IPS-20b (cell line): ENCODE results near the gene DOK3.

Experiments
- H3K27ac ChIP-seq: one replicate; pipeline ENCODE4 v1.5.1; 2013; ENCODE audit warnings: low read length
- H3K27me3 ChIP-seq: 2 replicates; pipeline ENCODE4 v1.6.1; 2013; ENCODE audit warnings: mild to moderate bottlenecking, low read length, inconsistent platforms; ENCODE audit not compliant: insufficient read depth
- H3K36me3 ChIP-seq: 2 replicates; pipeline ENCODE4 v1.6.1; 2013; ENCODE audit warnings: low read depth, mild to moderate bottlenecking, inconsistent platforms, low read length, moderate library complexity; ENCODE audit not compliant: insufficient read depth
- H3K4me1 ChIP-seq: 2 replicates; pipeline ENCODE4 v1.6.1; 2013; ENCODE audit warnings: mild to moderate bottlenecking, control low read depth, inconsistent platforms, low read length, moderate library complexity; ENCODE audit not compliant: insufficient read depth
- H3K4me3 ChIP-seq: 2 replicates; pipeline ENCODE4 v1.5.1; 2013; ENCODE audit warnings: mild to moderate bottlenecking, low read length, inconsistent platforms
- H3K9ac ChIP-seq: 2 replicates; pipeline ENCODE4 v1.6.1; 2013; ENCODE audit warnings: low read depth, mild to moderate bottlenecking, inconsistent platforms, low read length, moderate library complexity
- H3K9me3 ChIP-seq: 2 replicates; pipeline ENCODE4 v1.6.1; 2013; ENCODE audit warnings: mild to moderate bottlenecking, low read depth, low read length, inconsistent platforms; ENCODE audit not compliant: insufficient read depth

DOK3 gene

DNA sequence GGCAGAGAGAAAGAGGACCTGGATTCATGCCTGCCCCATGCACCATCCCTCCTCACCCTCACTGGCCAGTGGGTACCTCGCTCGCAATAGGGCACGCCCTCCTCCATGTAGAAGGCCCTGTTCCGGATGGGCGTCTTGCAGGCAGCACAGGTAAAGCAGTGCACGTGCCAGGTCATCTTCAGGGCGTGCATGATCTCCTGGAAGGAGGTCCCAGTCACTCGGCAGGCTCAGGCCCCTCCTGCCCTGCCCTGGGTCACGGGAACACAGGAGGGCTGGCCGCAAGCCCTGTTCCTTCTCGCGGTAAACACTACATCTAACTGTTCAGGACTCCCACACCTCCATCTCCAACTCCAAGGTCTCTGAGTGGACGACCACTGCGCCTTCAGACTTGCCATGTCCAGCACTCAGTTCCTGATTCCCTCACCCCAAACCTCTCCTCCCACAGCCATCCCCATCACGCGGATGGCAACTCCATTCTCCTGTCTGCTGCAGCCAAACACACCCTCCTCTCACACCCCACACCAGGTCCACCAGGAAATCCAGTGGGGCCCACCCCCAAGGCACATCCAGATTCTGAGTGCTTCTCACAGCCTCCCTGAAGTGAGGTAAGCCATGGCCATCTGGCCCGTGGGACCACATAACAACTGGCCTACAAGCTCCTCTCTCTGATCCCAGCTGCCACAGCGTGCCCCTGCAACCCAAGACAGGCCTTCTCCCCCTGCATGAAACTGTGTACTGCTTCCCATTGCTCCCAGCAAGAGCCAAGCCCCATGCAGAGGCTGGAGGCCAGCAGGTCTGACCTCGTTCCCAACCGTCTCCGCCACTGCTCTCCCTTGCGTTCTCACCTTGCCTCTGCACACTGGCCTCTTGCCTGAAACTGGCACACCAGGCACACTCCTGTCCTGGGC, 25.4 kb downstream of the DOK3 start:
- Histone ChIP-seq H3K4me1 (no peaks in the 10 kb centered on the region), H3K36me3 (peaks cover 73% of the 10 kb centered on the region), H3K9ac (no peak overlapping the region), H3K9me3 (no peaks in the 10 kb centered on the region), H3K4me3 (no peak overlapping the region), H3K27ac (no peak overlapping the region), H3K27me3 (no peaks in the 10 kb centered on the region)

DNA sequence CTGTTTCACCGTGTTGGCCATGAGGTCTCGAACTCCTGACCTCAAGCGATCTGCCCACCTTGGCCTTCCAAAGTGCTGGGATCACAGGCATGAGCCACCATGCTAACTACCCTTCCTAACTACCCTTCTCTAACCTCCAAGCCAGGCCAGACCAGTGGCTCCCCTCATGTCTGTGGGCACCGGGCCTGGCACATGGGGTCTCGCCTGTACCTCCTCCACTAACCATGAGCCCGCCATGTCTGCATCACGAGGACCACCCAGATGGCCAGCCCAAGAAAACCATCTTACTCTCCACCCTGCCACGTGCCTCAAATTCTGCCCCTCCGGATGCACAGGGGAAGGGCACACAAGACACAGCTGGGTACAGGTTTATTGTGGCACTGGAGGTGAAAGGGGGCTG, 26.6 kb downstream of the DOK3 start:
- Histone ChIP-seq H3K4me1 (no peaks in the 10 kb centered on the region), H3K27ac (no peak overlapping the region), H3K4me3 (no peak overlapping the region), H3K36me3 (peaks cover 61% of the 10 kb centered on the region), H3K27me3 (no peaks in the 10 kb centered on the region), H3K9ac (no peak overlapping the region), H3K9me3 (no peaks in the 10 kb centered on the region)

DNA sequence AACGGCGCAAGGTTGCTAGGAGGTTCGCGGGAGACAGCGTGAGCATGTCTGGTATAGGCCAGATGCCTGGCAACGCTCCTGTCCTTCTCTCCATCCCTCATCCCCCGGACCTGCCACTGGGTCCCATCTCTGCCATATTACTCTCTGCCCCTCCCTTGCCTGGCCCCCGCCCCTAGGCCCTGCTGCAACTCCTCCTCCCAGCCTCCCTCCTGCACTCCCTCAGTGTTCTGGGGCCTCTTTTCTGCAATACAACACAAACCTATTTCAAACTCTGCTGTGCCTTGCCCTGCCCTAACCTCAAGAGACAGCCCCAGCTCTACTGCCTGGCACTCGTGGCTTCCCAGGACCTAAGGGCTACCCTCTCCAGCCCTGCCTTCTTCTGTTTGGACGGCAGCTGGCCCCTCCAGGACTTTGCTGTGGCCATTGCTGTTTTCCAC, 27.2 kb downstream of the DOK3 start:
- Histone ChIP-seq H3K36me3 (peaks cover 54% of the 10 kb centered on the region), H3K9me3 (no peaks in the 10 kb centered on the region), H3K9ac (no peak overlapping the region), H3K27me3 (no peaks in the 10 kb centered on the region), H3K4me1 (no peaks in the 10 kb centered on the region), H3K4me3 (no peak overlapping the region), H3K27ac (no peak overlapping the region)

- no peaks in the 10 kb centered on the region for H3K9me3 ChIP-seq
- 0 out of 2 replicates have a peak, but pooled peaks cover 2% of the 10 kb centered on the region for H3K4me1 ChIP-seq
Observed at GRCh38 chr5:177479774-177480173, 29.9 kb downstream of the DOK3 start.

DNA sequence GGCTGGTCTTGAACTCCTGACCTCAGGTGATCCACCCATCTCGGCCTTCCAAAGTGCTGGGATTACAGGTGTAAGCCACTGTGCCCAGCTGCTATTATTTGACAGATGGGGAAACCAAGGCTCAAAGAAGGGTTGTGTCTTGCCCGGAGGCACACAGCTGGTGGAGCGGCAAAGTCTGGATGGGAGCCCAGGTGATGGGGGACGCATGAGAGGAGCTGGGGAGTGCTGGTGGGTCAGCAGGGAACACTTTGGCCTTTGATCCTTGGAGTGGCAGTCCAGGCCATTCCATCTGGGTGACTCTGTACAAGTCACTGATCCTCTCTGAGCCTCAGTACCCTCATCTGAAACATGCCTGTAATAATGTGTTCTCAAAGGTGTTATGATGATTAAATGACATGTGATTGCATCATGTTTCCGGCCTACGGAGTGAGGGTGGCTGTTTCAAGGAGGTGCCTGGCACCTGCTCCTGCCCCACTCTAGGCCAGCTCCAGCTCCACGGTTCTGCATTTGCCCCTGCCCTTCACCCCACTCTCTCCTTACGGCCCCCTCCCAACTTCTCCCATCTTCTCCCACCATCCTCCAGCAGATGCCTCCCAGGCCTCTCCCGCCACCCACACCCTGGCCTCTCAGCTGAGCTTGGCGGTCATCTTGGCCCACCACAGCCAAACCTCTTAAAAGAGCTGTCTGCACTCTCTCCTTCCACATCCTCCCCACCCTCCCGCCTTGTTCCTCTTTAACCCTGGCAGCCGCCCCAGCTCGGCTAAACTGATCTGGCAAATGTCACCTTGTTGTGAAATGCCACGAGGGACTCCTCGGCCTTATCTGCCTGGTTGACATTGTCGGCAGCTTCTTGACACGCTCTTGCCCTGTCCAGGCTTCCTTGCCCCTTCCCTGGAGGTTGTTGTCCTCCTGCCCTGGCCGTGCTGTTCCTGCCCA, 30.6 kb downstream of the DOK3 start:
- peaks cover 23% of the 10 kb centered on the region for H3K36me3 ChIP-seq
- H3K27ac ChIP-seq: no peak overlapping the region
- H3K9ac ChIP-seq: no peak overlapping the region
- H3K4me1 ChIP-seq: peaks cover 8% of the 10 kb centered on the region; the same call in 1 of the 2 replicates
- H3K27me3 ChIP-seq: no peaks in the 10 kb centered on the region
- no peaks in the 10 kb centered on the region for H3K9me3 ChIP-seq
- no peak overlapping the region for H3K4me3 ChIP-seq

More at GRCh38 chr5:177479774-177480173, 29.9 kb downstream of the DOK3 start:
- H3K27ac ChIP-seq: no peak overlapping the region
- peaks cover 31% of the 10 kb centered on the region for H3K36me3 ChIP-seq
- no peaks in the 10 kb centered on the region for H3K27me3 ChIP-seq
- no peak overlapping the region for H3K4me3 ChIP-seq
- H3K9ac ChIP-seq: no peak overlapping the region

DNA sequence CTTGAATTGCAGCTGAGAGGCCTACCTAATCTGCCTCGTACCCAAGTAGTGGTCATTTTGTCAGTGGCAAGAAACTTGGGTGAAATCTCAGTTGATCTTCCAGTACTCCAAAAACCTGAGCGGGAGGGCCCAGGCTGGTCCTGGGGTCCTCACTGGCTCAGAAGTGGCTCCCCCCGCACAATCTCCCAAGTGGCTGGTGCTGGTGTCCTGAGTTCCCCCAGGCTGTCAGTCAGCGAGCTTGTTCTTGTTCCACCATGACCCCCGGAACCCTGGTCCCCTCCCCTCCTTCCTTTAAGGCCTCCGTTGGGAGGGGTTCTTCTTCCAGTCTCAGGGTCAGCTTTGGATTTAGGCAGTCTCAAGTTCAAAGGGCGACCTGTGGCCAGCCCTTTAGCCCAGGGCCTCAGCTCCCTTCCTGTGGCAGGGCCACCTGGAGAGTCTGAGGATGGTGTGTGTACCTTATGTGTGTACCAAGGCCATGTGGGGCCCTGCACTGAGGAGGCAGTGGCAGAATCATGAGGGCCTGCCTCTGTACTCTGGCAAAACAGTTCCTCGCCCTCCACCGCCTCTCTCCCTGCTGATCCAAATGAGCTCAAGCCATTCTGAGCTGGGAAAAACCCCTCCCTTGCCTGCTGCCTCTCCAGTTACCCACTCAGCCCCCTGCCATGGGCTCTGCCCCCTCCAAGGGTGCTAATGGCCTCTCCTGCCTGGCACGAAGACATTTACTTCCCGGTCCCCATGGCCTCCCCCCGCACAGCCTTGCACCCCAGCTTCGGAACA, 31.7 kb downstream of the DOK3 start:
- H3K4me3 ChIP-seq: no peak overlapping the region
- H3K9ac ChIP-seq: no peak overlapping the region
- peaks cover 9% of the 10 kb centered on the region; the same call in 1 of the 2 replicates for H3K4me1 ChIP-seq
- no peaks in the 10 kb centered on the region for H3K9me3 ChIP-seq
- peaks cover 12% of the 10 kb centered on the region; the same call in 1 of the 2 replicates for H3K36me3 ChIP-seq
- H3K27me3 ChIP-seq: no peaks in the 10 kb centered on the region
- H3K27ac ChIP-seq: no peak overlapping the region

DNA sequence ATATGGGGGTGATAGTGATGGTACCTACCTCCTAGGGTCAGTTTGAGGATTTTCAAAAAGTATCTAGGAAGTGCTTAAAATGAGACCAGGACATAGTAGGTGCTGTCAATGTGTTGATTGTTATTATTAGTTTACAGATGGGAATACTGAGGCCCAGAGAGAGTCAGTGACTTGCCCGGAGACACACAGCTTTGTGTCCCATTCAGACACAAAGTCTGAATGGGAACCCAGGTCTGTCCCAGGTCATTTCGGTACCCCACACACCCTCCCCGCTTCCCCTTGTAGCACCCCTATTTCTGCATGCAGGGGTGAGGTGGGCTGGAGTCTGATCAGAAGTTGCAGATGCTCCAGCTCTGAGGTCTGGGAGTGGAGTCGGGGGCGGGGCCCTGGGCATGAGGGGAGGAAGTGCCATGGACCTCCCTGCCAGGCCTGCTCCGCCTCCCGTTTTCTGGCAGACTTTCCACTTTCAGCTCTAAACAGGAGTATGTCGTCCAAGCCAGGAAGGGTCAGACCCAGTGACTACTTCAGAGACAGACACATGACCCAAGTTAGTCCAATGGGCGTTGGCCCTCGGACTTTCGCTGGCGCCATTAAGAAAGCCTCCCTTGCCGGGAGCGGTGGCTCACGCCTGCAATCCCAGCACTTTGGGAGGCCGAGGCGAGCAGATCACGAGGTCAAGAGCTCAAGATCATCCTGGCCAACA, 32.9 kb downstream of the DOK3 start:
- Histone ChIP-seq H3K27ac (no peak overlapping the region), H3K4me1 (peaks cover 14% of the 10 kb centered on the region; the same call in 1 of the 2 replicates), H3K27me3 (no peaks in the 10 kb centered on the region), H3K9me3 (no peaks in the 10 kb centered on the region), H3K9ac (no peak overlapping the region), H3K36me3 (peaks cover 12% of the 10 kb centered on the region), H3K4me3 (no peak overlapping the region)

DNA sequence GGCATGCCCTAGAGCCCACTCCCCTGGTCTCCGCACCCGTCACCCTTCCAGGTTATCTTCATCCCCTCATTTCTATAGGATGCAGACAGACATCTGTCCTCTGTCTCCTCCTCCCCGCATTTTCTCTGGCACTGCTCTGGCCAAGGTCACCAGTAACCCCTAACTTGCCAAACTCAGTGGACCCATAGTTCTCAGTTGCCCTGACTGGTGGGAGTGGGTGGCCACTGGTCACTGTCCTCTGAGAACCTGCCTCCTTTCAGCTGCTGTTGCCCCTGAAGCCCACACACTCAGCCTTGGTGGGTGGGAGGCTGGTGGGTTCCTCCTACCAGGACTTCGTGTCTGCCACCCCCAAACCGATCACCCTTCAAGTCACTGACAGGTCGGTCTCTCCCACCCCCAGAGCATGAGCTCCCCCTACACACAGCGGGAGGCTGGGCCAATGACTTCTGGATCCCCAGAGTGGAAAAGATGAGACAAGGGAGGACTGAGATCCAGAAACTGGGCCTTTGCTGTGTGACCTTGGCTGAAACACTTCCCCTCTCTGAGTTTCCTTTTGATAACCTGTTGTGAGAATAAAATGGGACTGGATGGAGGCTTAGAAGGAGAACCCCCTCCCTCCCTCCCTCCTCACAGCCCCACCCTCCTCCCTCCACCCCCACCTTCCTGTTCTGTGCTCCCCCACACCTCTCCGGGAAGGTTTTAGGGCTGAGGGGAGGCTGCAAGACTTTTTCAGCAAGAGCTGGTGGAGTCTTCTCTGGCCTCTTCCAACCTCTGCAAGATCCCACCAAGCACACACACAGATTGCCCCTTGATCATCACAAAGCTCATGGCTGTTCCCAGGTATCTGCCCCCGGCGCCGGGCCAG, 33.8 kb downstream of the DOK3 start:
- Histone ChIP-seq H3K27me3 (no peaks in the 10 kb centered on the region), H3K4me1 (peaks cover 19% of the 10 kb centered on the region), H3K9me3 (no peaks in the 10 kb centered on the region), H3K27ac (no peak overlapping the region), H3K36me3 (peaks cover 15% of the 10 kb centered on the region), H3K4me3 (no peak overlapping the region), H3K9ac (no peak overlapping the region)

DNA sequence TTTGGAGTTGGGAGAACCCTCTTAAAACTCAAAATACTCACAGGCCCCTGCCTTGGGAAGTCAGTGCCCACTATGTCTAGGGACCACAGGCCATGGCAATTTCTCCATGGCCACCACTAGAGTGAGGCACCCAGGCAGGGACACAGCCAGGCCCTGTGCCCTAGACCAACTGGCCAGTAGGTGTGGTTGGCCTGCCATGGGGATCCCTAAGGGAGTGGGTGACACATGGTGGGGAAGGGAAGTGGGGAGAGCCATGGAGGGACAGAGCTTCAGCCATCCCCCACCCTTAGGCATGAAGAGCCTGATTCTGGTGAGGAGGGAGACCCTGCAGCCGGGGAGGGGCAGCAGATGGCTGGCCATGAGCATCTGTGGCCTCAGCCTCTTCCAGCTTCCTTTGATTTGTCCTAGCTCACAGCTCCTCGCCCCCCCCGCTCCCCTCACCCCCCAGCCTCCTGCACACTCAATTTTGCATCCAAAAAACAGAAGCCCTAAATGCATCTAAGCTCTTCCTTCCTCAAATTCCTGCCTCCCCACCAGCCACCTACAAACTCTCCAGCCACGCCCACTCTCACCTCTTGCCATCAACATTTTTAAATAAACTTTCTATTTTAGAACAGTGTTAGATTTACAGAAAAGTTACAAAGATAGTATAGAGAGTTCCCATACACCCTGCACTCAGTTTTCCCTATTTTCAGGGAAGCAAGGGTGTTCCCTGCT, 34.6 kb downstream of the DOK3 start:
- no peaks in the 10 kb centered on the region for H3K27me3 ChIP-seq

More for the DNA sequence above, 34.6 kb downstream of the DOK3 start:
- H3K27ac ChIP-seq: no peak overlapping the region
- H3K4me1 ChIP-seq: peaks cover 27% of the 10 kb centered on the region
- H3K4me3 ChIP-seq: no peak overlapping the region
- H3K36me3 ChIP-seq: peaks cover 22% of the 10 kb centered on the region
- no peaks in the 10 kb centered on the region for H3K9me3 ChIP-seq
- no peak overlapping the region for H3K9ac ChIP-seq
